Measurements from ENCODE around the gene DNLZ.

The DNLZ gene

GRCh38 chr9:136374183-136374575, 10.6 kb upstream of the DNLZ start:
- DNase-seq: no peak

GRCh38 chr9:136373300-136374182, 10.0 kb upstream of the DNLZ start, which contains the start of gene CARD9:
Gene CARD9 (minus strand): TSS chr9:136373669. CDS start chr9:136372078, 1,591 bp downstream.
- DNase-seq: peak; percentile 67

- DNase-seq: no peak
Observed at GRCh38 chr9:136372561-136373299, 9.2 kb upstream of the DNLZ start.

GRCh38 chr9:136372006-136372405, 8.5 kb upstream of the DNLZ start:
- no peak for DNase-seq

GRCh38 chr9:136371533-136371880, 8.0 kb upstream of the DNLZ start:
- no peak for DNase-seq

- no peak for DNase-seq
Observed at GRCh38 chr9:136370687-136371532, 7.4 kb upstream of the DNLZ start.

GRCh38 chr9:136370037-136370436, 6.5 kb upstream of the DNLZ start:
- no peak for DNase-seq

GRCh38 chr9:136368190-136368589, 4.6 kb upstream of the DNLZ start:
- DNase-seq: no peak

GRCh38 chr9:136367296-136368145, 4.0 kb upstream of the DNLZ start:
- DNase-seq: no peak

GRCh38 chr9:136366826-136367225, 3.3 kb upstream of the DNLZ start:
- no peak for DNase-seq

GRCh38 chr9:136365775-136366222, 2.3 kb upstream of the DNLZ start:
- DNase-seq: no peak

GRCh38 chr9:136364942-136365774, 1.6 kb upstream of the DNLZ start:
- peak; percentile 42 for DNase-seq

- no peak for DNase-seq
Observed at GRCh38 chr9:136363949-136364748, 605 bp upstream of the DNLZ start.

- no peak for DNase-seq
Observed at GRCh38 chr9:136362450-136362784, 1.1 kb downstream of the DNLZ start.

- no peak for DNase-seq
Observed at GRCh38 chr9:136361754-136362449, 1.6 kb downstream of the DNLZ start.

GRCh38 chr9:136361047-136361753, 2.3 kb downstream of the DNLZ start:
- no peak for DNase-seq

- peak; percentile 39 for DNase-seq
Observed at GRCh38 chr9:136359774-136360718, 3.5 kb downstream of the DNLZ start.

GRCh38 chr9:136358888-136359287, 4.7 kb downstream of the DNLZ start:
- DNase-seq: no peak

Data from NCI-H2171 treated with DMSO at 0.1 percent for 48 hours (cell line).